Tibial nerve (tissue), 4 donors: ENCODE results near the gene TP73. TPM values are rescaled to one million over a fixed set of nuclear protein-coding genes. Genes with fewer than 3 reads are reported as not detected.

Source experiments
- DNase-seq, 2 donors: peaks; one replicate each; pipeline ENCODE4 v3.0.0-alpha.2; 2019; ENCODE audit warnings: low spot score in 2 of 2
- H3K27ac ChIP-seq, 4 donors: fragments of 200-600 bp; sonication (generic) in 3 of 4; one replicate each; pipeline ENCODE4 v1.5.1; 2017 to 2019; ENCODE audit warnings: mild to moderate bottlenecking in 1 of 4
- H3K27me3 ChIP-seq, 2 donors: fragments of 200-600 bp; sonication (generic) in 1 of 2; one replicate each; pipeline versions ENCODE4 v1.5.1 to v1.6.0; 2017 to 2019
- H3K36me3 ChIP-seq, 3 donors: fragments of 200-600 bp; sonication (generic); one replicate each; pipeline ENCODE4 v1.5.1; 2018 to 2019
- H3K4me1 ChIP-seq, 4 donors: fragments of 200-600 bp; sonication (generic) in 3 of 4; one replicate each; pipeline ENCODE4 v1.5.1; 2017 to 2019
- H3K4me3 ChIP-seq, 4 donors: fragments of 200-600 bp; sonication (generic) in 3 of 4; one replicate each; pipeline ENCODE4 v1.5.1; 2017 to 2019; ENCODE audit warnings: mild to moderate bottlenecking in 1 of 4, moderate library complexity in 1 of 4
- H3K9me3 ChIP-seq, 4 donors: fragments of 200-600 bp; sonication (generic) in 3 of 4; one replicate each; pipeline ENCODE4 v1.5.1; 2017 to 2019
- EP300 ChIP-seq, 2 donors: sonication (generic); formaldehyde crosslinking; IDR thresholded peaks; one replicate each; pipeline ENCODE4 v1.6.1; 2017; ENCODE audit warnings: antibody characterized with exemption in 2 of 2, mild to moderate bottlenecking in 1 of 2
- POLR2A ChIP-seq, 2 donors: fragments of 450-650 bp; IDR thresholded peaks; one replicate each; pipeline ENCODE4 v1.6.1; 2017; ENCODE audit warnings: antibody characterized with exemption in 2 of 2, mild to moderate bottlenecking in 2 of 2, moderate library complexity in 2 of 2
- WGBS, 2 donors: methylation state at CpG; one replicate each; pipeline ENCODE4 v1.1.5; 2018; 5-methylcytosine and 5-hydroxymethylcytosine counted together
- total RNA-seq, 4 donors: library from RNA; depleted of rRNA; stranded (reverse); fragments of >200 nt; gene quantifications; one replicate each; pipeline ENCODE4 v1.1.0, GENCODE V29; 2016
- TF ChIP-seq, protein P1 (sequence below), 5 experiments: fragments of 200-600 bp in 3 of 5; fragments of 450-650 bp in 2 of 5; sonication (generic) in 3 of 5; IDR thresholded peaks; one replicate each; pipeline ENCODE4 v1.5.1; 2016 to 2019; ENCODE audit warnings: antibody characterized with exemption in 5 of 5, mild to moderate bottlenecking in 3 of 5, moderate library complexity in 2 of 5

Gene TP73
- total RNA-seq, 4 donors from 2014 or later, result 0.30 TPM; not detected in 3

DNA sequence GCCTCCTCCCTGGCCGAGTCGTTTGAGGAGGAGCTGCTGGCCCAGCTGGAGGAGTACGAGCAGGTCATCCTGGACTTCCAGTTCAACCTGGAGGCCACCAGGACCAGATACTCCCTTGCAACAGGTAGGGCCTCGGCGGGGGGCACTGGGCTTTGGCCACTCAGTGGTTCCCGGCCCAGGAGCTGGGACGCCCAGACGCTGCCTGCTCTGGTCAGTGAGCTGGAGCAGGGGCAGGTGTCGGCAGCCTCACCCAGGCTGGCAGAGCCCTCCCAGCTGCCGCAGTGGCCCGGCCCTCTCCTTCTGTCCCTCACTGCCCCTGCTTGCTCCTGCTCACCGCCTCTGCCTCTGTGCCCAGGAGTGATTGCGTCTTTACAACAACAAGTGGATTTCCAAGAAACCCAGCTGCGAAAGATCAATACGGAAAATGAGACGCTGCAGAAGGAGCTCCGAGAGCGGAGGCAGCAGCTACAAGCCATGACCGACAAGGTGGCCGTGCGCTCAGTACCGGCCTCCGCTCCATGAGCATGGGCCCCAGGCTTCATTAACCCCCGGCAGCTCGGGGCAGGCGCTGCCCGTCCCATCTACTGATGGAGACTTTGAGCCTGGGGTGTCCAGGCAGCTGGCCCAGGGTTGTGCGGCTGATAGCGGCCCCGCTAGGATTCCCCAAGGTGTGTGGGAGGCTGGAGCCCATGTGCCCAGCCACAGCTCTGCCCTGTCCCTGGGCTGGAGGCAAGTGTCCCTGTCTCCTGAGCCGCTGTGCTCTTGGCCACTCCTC is 111.2 kb downstream of the TP73 start:
- Histone ChIP-seq H3K4me3 (no peak overlapping the region), H3K27me3 (peaks cover 0 to 30% of the 10 kb centered on the region in 2 donors), H3K27ac (no peak overlapping the region), H3K4me1 (no peaks in the 10 kb centered on the region), H3K9me3 (peaks cover 0 to 21% (median 0%) of the 10 kb centered on the region in 4 donors), H3K36me3 (no peaks in the 10 kb centered on the region)
- DNase-seq, result no peak
- TF ChIP-seq, protein P1, sequence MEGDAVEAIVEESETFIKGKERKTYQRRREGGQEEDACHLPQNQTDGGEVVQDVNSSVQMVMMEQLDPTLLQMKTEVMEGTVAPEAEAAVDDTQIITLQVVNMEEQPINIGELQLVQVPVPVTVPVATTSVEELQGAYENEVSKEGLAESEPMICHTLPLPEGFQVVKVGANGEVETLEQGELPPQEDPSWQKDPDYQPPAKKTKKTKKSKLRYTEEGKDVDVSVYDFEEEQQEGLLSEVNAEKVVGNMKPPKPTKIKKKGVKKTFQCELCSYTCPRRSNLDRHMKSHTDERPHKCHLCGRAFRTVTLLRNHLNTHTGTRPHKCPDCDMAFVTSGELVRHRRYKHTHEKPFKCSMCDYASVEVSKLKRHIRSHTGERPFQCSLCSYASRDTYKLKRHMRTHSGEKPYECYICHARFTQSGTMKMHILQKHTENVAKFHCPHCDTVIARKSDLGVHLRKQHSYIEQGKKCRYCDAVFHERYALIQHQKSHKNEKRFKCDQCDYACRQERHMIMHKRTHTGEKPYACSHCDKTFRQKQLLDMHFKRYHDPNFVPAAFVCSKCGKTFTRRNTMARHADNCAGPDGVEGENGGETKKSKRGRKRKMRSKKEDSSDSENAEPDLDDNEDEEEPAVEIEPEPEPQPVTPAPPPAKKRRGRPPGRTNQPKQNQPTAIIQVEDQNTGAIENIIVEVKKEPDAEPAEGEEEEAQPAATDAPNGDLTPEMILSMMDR (IDR thresholded peaks at IDR 0.05), result no peak
- TF ChIP-seq POLR2A (IDR thresholded peaks at IDR 0.05) (no peak), EP300 (IDR thresholded peaks at IDR 0.05) (no peak)
- WGBS, 2 donors, result 77 to 82% methylated on average over 30 to 31 of the region's 31 CpGs

DNA sequence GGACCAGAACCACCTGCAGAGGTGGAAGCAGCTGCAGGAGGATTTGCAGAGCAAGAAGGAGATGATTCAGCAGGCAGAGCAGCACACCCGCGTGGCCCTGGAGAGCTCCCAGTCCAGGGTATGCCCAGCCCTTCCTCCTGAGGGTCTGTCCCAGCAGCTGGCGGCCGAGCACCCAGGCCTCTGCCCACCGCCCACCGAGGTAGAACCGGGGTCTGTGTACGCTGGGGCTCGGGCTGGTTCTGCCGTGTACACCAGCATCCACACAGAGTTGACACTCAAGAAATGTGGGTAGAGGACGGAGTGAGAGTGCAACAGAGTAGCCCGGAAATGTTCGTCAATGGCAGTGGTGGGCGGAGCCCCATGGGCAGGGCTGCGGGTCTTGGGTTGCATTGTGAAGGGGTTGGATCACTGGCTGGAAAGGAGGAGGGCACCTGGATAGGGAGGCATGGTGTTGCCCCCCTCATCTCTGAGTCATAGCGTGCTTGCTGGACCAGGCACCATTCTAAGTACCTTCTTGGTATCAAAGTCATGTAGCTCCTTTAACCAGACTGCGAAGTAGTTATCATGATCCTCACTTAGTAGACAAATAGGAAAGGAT is 115.1 kb downstream of the TP73 start:
- 80 to 88% methylated on average over 17 of the region's 17 CpGs for WGBS, 2 donors
- H3K27ac ChIP-seq, result no peak overlapping the region
- no peak for TF ChIP-seq POLR2A (IDR thresholded peaks at IDR 0.05)
- TF ChIP-seq EP300 (IDR thresholded peaks at IDR 0.05), result no peak
- TF ChIP-seq, protein P1 (IDR thresholded peaks at IDR 0.05), result no peak
- H3K9me3 ChIP-seq, result peaks cover 0 to 4% (median 0%) of the 10 kb centered on the region in 4 donors
- DNase-seq, result no peak
- no peak overlapping the region for H3K4me3 ChIP-seq
- H3K4me1 ChIP-seq, result peaks cover 0 to 14% (median 9%) of the 10 kb centered on the region in 4 donors
- H3K36me3 ChIP-seq, result no peaks in the 10 kb centered on the region
- H3K27me3 ChIP-seq, result peaks cover 0 to 12% of the 10 kb centered on the region in 2 donors

DNA sequence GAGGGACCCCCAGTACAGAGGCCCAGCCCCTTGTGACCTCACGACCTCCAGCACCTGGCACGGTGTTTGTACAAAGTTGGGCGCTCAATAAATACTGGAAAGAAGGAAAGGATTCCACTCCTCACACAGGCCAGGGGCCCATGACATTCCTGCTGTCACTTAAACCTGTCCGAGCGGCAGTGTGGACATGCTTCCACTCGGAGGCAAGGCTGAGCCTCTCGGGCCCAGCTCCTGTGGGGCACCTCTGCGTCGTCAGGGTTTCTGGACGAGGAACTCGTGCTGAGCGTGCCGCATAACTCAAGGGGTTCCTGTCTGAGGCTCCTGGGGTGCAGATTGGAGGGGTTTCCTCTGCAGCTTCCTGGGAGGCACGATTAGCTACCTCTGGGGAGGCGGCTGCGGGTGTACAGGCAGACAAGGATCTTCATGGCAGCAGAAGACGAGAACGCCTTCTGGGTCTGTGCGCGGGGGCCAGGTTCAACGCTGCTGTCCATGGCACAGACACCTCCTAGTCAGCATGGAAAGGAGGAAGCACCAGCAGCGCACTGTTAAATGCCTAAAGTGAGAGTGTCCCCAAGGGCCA is 116.6 kb downstream of the TP73 start:
- Histone ChIP-seq H3K27ac (no peak overlapping the region), H3K9me3 (no peaks in the 10 kb centered on the region), H3K36me3 (no peaks in the 10 kb centered on the region), H3K27me3 (peaks cover 0 to under 1% of the 10 kb centered on the region in 2 donors), H3K4me1 (peaks cover 0 to 28% (median 19%) of the 10 kb centered on the region in 4 donors), H3K4me3 (no peak overlapping the region)
- WGBS, 2 donors, result 87 to 88% methylated on average over 21 to 22 of the region's 22 CpGs
- TF ChIP-seq EP300 (IDR thresholded peaks at IDR 0.05) (no peak), POLR2A (IDR thresholded peaks at IDR 0.05) (no peak)
- TF ChIP-seq, protein P1 (IDR thresholded peaks at IDR 0.05), result no peak
- DNase-seq, result no peak

DNA sequence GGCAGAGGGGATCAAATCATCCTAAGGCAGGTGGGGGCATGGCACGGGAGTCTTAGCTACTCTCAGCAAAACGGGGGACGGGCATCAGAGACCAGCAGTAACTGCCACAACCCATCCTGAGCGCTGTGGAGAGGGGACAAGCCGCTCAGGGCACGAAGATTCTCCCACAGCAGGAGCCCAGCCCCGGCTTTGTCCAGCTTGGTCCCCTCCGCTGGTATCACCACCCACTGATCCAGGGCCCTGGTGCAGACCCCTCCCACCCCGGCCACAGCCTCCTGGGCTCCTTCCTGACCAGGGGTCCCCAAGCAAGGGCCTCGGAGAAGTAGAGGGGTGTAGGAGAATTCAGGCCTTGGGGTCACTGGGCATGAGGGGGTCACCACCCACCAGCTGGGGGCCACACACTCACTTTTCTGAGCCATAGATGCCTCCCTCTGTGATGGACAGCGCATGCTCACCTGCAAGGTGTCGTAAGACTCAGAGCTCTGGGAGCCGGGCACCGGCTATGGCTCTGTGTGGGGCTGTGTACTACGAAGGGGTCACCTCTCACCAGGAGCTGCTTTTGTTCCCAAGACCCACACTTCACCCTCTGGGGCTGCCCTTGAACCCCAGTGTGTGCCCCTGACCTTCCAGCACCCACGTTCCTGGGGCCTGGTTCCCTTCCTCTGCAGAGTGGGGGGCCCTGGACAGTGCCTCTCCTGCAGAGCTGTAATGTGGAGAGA is 117.9 kb downstream of the TP73 start:
- H3K4me3 ChIP-seq, result no peak overlapping the region
- TF ChIP-seq EP300 (IDR thresholded peaks at IDR 0.05), result no peak
- TF ChIP-seq, protein P1 (IDR thresholded peaks at IDR 0.05), result no peak
- no peak for TF ChIP-seq POLR2A (IDR thresholded peaks at IDR 0.05)
- H3K36me3 ChIP-seq, result no peaks in the 10 kb centered on the region
- no peak for DNase-seq
- no peak overlapping the region for H3K27ac ChIP-seq
- H3K27me3 ChIP-seq, result no peaks in the 10 kb centered on the region
- H3K4me1 ChIP-seq, result peaks cover 0 to 41% (median 32%) of the 10 kb centered on the region in 4 donors
- WGBS, 2 donors, result 88 to 91% methylated on average over 15 to 16 of the region's 16 CpGs
- no peaks in the 10 kb centered on the region for H3K9me3 ChIP-seq
